Smooth muscle cell (in vitro differentiated cells): ENCODE results near the gene ETHE1. TPM values are rescaled to one million over a fixed set of nuclear protein-coding genes. Genes with fewer than 3 reads are reported as not detected.
A peak's percentile ranks its signal among the peaks of the same experiment; 100 is the strongest.

ENCODE experiments used
- DNase-seq: peaks from one replicate; lab custom pipeline; 2025; ENCODE audit not compliant: unreplicated experiment; lab: John Stamatoyannopoulos, UW
- H2AFZ ChIP-seq: fragments of 200-600 bp; sonication (generic); 2 replicates; pipeline ENCODE4 v1.6.0; 2016; ENCODE audit warnings: antibody characterized with exemption, low read depth, mild to moderate bottlenecking
- H3F3A ChIP-seq: fragments of 200-600 bp; sonication (generic); 2 replicates; pipeline ENCODE4 v1.6.0; 2017; ENCODE audit warnings: antibody characterized with exemption, low read depth
- H3K27ac ChIP-seq: fragments of 200-600 bp; sonication (generic); 2 replicates; pipeline ENCODE4 v1.5.1; 2016; ENCODE audit warnings: low read depth, mild to moderate bottlenecking
- H3K27me3 ChIP-seq: fragments of 200-600 bp; sonication (generic); 2 replicates; pipeline ENCODE4 v1.6.1; 2016; ENCODE audit warnings: low read depth, mild to moderate bottlenecking
- H3K36me3 ChIP-seq: fragments of 200-600 bp; sonication (generic); 2 replicates; pipeline ENCODE4 v1.5.1; 2016; ENCODE audit warnings: low read depth
- H3K4me1 ChIP-seq: fragments of 200-600 bp; sonication (generic); 2 replicates; pipeline ENCODE4 v1.5.1; 2016; ENCODE audit warnings: low read depth
- H3K4me2 ChIP-seq: fragments of 200-600 bp; sonication (generic); 2 replicates; pipeline ENCODE4 v1.6.0; 2016; ENCODE audit warnings: mild to moderate bottlenecking
- H3K4me3 ChIP-seq: fragments of 200-600 bp; sonication (generic); 2 replicates; pipeline ENCODE4 v1.5.1; 2016; ENCODE audit warnings: mild to moderate bottlenecking
- H3K79me2 ChIP-seq: fragments of 200-600 bp; sonication (generic); 2 replicates; pipeline ENCODE4 v1.6.0; 2016; ENCODE audit warnings: low read depth, mild to moderate bottlenecking
- H3K9ac ChIP-seq: fragments of 200-600 bp; sonication (generic); 2 replicates; pipeline ENCODE4 v1.6.0; 2016; ENCODE audit warnings: low read depth
- H3K9me3 ChIP-seq: fragments of 200-600 bp; sonication (generic); replicated peaks from 2 replicates; pipeline ENCODE4 v1.5.1; 2016; ENCODE audit warnings: low read depth
- H4K20me1 ChIP-seq: fragments of 200-600 bp; sonication (generic); 2 replicates; pipeline ENCODE4 v1.6.0; 2016; ENCODE audit warnings: low read depth
- CTCF ChIP-seq: fragments of 200-600 bp; sonication (generic); IDR thresholded peaks from 2 replicates; pipeline ENCODE4 v1.5.1; 2017; ENCODE audit warnings: borderline replicate concordance, mild to moderate bottlenecking, antibody characterized with exemption; ENCODE audit not compliant: insufficient read depth, poor library complexity, severe bottlenecking
- WGBS: methylation state at CpG from one replicate; pipeline ENCODE4 v1.1.7; 2016; ENCODE audit warnings: low lambda C conversion rate; 5-methylcytosine and 5-hydroxymethylcytosine counted together
- polyA plus RNA-seq: library from polyadenylated mRNA; unstranded; fragments of >200 nt; fragmentation: Nextera tagmentation; extraction: Ambion mirVana; gene quantifications from 2 replicates; pipeline ENCODE4 v1.2.1, GENCODE V29; 2016
- total RNA-seq: library from RNA; depleted of rRNA; stranded (reverse); fragments of >200 nt; gene quantifications from 2 replicates; pipeline ENCODE4 v1.2.3, GENCODE V29; 2014

The ETHE1 gene
- total RNA-seq (45.4 and 61.1 TPM in 2 replicates), polyA plus RNA-seq (57.6 and 61.4 TPM in 2 replicates)

- Histone ChIP-seq H3K27me3 (no peaks in the 10 kb centered on the region), H3K4me2 (peak within 1 kb of the TSS; percentile 96), H3K79me2 (peaks cover 20% of the 10 kb centered on the region), H4K20me1 (peaks cover 16% of the 10 kb centered on the region), H3K27ac (peak within 1 kb of the TSS; percentile 76), H2AFZ (peak within 1 kb of the TSS; percentile 68), H3F3A (no peaks in the 10 kb centered on the region), H3K9ac (peak within 1 kb of the TSS; percentile 75), H3K9me3 (no peaks in the 10 kb centered on the region), H3K4me3 (peak within 1 kb of the TSS; percentile 87), H3K36me3 (no peaks in the 10 kb centered on the region), H3K4me1 (peaks cover 14% of the 10 kb centered on the region)
- peak; percentile 45 for DNase-seq
- no peak for TF ChIP-seq CTCF
- WGBS = 10% methylated on average over 54 of the region's 54 CpGs
Observed at GRCh38 chr19:43526884-43527859, at the start of gene ETHE1. TSS of gene ETHE1 (minus strand) at chr19:43527201. CDS start at chr19:43527177, 24 bp downstream.

GRCh38 chr19:43575955-43576878 lies 49.2 kb upstream of the ETHE1 start:
- H4K20me1 ChIP-seq = no peaks in the 10 kb centered on the region
- H2AFZ ChIP-seq = peak overlapping the region; percentile 94
- 75% methylated on average over 37 of the region's 37 CpGs for WGBS
- DNase-seq = no peak
- no peaks in the 10 kb centered on the region for H3K27me3 ChIP-seq
- no peaks in the 10 kb centered on the region for H3F3A ChIP-seq
- H3K27ac ChIP-seq = peak overlapping the region; percentile 89
- H3K4me1 ChIP-seq = peaks cover 10% of the 10 kb centered on the region
- H3K9ac ChIP-seq = peak overlapping the region; percentile 75
- peak overlapping the region; percentile 94 for H3K4me3 ChIP-seq
- H3K79me2 ChIP-seq = peaks cover 13% of the 10 kb centered on the region
- TF ChIP-seq CTCF = no peak
- no peaks in the 10 kb centered on the region for H3K36me3 ChIP-seq
- peak overlapping the region; percentile 100 for H3K4me2 ChIP-seq
- H3K9me3 ChIP-seq = no peaks in the 10 kb centered on the region

GRCh38 chr19:43575156-43575950 lies 48.4 kb upstream of the ETHE1 start, which contains the start of the genes PINLYP and XRCC1:
TSS of gene PINLYP (plus strand) at chr19:43575801. CDS start at chr19:43577192, 1,391 bp downstream.
TSS of gene XRCC1 (minus strand) at chr19:43575527. CDS start at chr19:43575458, 69 bp downstream.
- peak; percentile 86 for DNase-seq
- Histone ChIP-seq H3K4me1 (peaks cover 10% of the 10 kb centered on the region), H3K9me3 (no peaks in the 10 kb centered on the region), H4K20me1 (no peaks in the 10 kb centered on the region), H3K27me3 (no peaks in the 10 kb centered on the region), H3K4me3 (peak within 1 kb of the TSS; percentile 94), H3K79me2 (peaks cover 15% of the 10 kb centered on the region), H3K36me3 (no peaks in the 10 kb centered on the region), H2AFZ (peak within 1 kb of the TSS; percentile 97), H3K4me2 (peak within 1 kb of the TSS; percentile 100), H3F3A (no peaks in the 10 kb centered on the region), H3K9ac (peak within 1 kb of the TSS; percentile 98), H3K27ac (peak within 1 kb of the TSS; percentile 89)
- WGBS = 1% methylated on average over 27 of the region's 51 CpGs
- no peak for TF ChIP-seq CTCF
